Stimulated activated CD4-positive, alpha-beta T cell treated with anti-CD3 and anti-CD28 coated beads, Interleukin-4, amount 100 ng/mL, for 48 hours (primary cell): ENCODE results near the gene PSMD4.
A peak's percentile ranks its signal among the peaks of the same experiment; 100 is the strongest.
"Not testable (repeated sequence)": the region's sequence is repeated elsewhere in the genome, so short reads cannot be mapped to it uniquely, and the experiment has no call there.

Experiments used
- DNase-seq, 2 donors: peaks; one replicate each; pipeline ENCODE4 v3.0.0-alpha.2; 2020; ENCODE audit warnings: low read depth in 2 of 2

PSMD4 gene

GRCh38 chr1:151254217-151255213 is at the start of gene PSMD4:
PSMD4 (plus strand) TSS chr1:151254734; CDS start chr1:151254783, 49 bp downstream.
- peak; percentile 83 to 90 for DNase-seq

GRCh38 chr1:151205381-151205965 is 49.1 kb upstream of the PSMD4 start:
- DNase-seq, result not testable (repeated sequence)

- no peak for DNase-seq
These were observed 43.7 kb upstream of the PSMD4 start for GRCh38 chr1:151210830-151211229.

DNA sequence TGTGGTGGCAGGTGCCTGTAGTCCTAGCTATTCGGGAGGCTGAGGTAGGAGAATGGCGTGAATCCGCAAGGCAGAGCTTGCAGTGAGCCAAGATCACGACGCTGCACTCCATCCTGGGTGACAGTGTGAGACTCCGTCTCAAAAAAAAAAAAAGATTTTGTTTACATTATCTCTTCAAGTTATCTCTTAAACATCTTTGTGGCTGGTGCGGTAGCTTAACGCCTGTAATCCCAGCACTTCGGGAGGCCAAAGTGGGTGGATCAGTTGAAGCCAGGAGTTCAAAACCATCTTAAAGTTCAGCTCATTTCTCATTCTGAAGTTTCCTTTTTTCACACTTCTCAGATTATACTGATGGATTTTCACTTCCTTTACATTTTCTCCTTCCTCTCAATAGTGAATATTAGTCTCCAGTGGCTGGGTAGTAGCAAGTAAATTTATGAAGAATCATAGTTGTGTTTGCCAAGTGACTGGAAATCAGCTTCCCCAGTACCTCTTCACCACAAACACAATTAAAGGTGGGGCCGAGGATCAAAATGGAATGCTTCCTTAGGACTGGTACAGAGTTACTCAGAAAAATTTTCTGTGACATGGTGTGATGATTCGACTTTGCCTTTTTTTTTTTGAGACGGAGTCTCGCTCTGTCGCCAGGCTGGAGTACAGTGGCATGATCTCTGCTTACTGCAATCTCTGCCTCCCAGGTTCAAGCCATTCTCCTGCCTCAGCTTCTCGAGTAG is 42.4 kb upstream of the PSMD4 start:
- no peak for DNase-seq

DNA sequence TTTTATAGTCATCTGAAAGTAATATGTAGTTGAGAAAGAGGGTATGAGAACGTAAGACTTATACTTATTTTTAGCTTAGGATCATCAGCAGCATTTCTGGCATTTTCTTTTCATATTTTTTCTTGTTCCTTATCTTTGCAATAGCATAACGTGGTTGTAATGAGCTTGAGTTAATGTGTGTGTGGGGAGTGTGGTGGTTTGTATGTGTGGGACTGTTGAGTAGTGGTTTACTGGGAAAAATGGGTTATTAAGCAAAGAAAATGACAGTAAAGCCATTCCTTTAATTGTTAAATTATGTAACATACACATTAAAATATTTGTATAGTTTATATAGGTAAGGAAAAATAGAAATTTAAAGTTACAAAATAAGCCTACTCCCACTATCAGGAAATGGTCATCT is 41.0 kb upstream of the PSMD4 start:
- no peak for DNase-seq

GRCh38 chr1:151221616-151222015 is 32.9 kb upstream of the PSMD4 start:
- DNase-seq, result no peak

DNA sequence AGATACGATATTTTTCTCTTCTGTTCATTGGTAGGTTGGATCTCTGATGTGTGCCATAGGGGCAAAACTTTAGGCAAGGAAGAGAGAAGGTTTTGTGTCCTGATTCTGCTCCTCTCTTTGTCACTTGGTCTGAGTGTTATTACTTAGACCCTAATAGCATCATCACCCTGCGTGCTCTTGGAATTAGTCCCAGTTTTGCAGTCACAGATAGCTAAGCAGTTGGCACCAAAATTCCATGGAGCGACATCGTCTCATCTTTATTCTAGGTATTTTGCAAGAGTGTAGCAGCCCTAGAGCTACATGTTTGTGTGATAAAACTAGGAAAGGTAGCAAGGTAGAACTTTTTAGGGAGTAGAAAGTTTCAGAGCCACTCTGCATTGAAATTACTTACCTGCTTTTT is 32.4 kb upstream of the PSMD4 start:
- no peak for DNase-seq

GRCh38 chr1:151235235-151235634 is 19.3 kb upstream of the PSMD4 start:
- no peak for DNase-seq

GRCh38 chr1:151237678-151238466 is 16.7 kb upstream of the PSMD4 start:
- no peak for DNase-seq

- DNase-seq, result no peak
These were observed 16.1 kb upstream of the PSMD4 start for GRCh38 chr1:151238467-151238739.

DNA sequence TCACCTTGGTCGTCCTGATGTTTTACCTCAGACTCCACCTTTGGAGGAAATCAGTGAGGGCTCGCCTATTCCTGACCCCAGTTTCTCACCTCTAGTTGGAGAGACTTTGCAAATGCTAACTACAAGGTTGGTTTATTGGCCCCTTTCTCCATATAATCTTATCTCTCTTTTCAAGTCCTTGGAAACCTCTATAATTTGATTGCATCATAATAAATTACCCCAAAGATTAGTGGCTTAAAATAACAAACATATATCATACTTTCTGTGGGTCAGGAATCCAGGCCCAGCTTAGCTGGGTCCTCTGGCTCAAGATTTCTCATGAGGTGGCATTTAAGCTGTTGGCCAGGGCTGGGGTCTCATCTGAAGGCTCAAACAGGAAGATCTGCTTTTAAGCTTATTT is 12.1 kb upstream of the PSMD4 start:
- DNase-seq, result no peak

DNA sequence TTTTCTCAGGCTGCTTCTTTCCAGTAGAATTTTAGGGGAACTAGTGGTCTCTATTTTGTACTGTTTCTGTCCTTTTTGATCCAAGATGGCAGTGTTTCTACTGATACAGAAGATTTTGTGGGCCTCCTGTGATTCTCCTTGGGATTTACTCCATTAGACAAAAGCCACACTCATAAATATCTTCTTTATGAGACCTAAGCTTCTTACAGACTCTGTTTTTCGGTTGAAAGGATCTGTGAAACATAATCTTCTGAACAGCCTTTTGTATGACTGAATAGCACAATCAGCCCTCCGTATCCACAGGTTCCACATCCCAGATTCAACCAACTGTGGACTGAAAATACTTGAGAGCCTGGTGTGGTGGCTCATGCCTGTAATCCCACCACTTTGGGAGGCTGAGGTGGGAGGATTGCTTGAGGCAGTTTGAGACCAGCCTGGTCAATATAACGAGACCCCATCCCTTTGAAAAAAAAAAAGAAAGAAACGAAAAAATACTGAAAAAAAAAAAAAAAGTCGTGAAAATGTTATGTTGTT is 10.8 kb upstream of the PSMD4 start:
- no peak for DNase-seq

- no peak for DNase-seq
These were observed 7.7 kb upstream of the PSMD4 start for GRCh38 chr1:151246786-151247185.

DNA sequence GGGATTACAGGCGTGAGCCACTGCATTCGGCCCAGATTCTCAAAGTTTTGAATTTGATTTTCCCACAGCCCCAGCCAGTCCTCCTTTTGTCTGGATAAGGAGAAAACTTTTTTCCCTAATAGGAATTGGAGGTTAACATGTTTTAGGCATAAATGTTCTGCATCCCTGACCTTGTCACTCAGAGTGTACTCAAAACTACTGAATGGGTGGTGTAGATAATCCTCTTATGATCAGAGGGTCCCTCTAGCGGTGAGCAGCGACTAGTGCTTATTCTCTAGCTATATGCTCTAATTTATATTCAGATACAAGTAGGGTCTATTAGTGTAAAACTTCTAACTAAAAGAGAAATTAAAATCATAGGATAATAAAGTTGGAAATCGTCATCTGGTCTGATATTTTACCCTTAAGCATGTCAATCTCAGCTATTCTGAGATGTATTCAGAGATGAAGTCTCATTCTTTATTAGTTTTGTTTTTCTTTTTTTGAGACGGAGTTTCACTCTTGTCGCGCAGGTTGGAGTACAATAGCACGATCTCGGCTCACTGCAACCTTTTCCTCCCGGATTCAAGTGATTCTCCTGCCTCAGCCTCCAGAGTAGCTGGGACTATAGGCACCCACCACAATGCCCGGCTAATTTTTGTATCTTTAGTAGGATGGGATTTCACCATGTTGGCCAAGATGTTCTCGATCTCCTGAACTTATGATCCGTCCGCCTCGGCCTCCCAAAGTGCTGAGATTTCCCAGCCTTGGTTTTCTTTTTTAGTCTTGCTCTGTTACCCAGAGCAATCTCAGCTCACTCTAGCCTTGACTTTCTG is 2.7 kb upstream of the PSMD4 start:
- DNase-seq, result peak; percentile 39 to 55

DNA sequence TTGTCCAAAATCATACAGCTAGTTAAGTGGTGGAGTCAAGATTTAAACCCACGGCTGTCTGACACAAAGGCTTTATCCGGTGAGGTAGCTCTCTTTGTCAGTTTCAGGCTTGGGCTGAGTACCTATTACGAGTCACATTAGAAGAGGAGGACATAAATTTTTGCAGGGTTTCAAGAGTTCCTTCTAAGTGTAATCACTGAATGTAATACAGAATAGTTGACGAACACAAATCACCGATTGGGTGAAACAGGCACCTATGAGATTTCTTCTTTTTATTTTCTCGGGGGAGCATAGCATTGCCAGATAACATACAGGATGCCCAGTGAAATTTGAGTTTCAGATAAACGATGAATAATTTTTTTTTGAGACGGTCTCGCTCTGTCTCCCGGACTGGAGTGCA is 847 bp downstream of the PSMD4 start:
- DNase-seq, result no peak

DNA sequence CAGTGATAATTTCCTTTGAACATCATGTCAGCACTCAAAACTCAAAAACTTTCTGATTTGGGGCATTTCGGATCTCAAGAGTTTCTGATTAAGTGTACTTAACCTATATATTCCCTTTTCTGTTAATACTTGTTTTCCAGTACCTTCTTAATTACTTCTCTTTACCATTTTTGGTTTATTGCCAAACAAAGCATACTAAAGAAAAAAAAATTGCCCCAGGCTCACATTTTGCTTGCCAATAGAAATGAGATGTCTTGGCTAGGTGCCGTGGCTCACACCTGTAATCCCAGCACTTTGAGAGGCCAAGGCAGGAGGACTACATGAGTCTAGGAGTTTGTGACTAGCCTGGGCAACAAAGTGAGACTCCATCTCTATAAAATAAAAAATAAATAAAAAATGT is 4.8 kb downstream of the PSMD4 start:
- no peak for DNase-seq

DNA sequence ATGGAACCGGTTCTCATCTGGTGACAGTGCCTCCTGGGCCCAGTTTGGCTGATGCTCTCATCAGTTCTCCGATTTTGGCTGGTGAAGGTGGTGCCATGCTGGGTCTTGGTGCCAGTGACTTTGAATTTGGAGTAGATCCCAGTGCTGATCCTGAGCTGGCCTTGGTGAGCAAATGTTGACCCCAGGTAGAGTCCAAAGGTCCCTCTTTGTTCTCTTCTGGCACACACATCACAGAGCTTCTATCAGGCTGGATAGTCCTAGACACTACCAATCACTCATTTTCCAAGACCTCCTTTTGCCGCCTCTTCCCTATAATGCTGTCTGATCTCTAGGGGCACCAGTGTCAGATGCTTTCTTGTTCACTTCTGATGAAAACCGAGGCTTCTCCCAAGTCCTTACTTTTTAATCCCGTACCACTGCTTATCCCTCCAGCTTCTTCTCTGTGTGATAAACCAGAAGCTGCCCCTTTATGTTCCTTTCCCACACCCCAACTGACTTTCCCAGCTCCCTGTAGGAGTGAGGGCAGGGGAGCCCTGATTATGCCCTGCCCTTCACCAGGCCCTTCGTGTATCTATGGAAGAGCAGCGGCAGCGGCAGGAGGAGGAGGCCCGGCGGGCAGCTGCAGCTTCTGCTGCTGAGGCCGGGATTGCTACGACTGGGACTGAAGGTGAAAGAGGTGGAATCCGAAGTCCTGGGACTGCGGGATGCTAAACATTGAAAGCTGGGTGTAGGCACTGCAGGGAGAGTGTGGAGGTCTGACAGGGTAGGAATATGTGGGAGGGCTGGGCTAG is 11.1 kb downstream of the PSMD4 start:
- no peak for DNase-seq

DNA sequence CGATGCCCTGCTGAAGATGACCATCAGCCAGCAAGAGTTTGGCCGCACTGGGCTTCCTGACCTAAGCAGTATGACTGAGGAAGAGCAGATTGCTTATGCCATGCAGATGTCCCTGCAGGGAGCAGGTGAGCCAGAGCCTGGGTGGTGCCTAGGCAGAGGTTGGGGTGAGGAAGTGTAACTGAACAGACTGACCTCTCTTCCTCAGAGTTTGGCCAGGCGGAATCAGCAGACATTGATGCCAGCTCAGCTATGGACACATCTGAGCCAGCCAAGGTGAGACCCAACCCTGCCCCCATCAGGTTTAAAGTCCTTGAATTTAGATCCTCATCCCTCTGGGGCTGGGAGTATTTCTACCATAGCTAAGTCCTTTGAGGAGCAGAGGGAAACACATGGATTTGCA is 11.8 kb downstream of the PSMD4 start:
- DNase-seq, result no peak

DNA sequence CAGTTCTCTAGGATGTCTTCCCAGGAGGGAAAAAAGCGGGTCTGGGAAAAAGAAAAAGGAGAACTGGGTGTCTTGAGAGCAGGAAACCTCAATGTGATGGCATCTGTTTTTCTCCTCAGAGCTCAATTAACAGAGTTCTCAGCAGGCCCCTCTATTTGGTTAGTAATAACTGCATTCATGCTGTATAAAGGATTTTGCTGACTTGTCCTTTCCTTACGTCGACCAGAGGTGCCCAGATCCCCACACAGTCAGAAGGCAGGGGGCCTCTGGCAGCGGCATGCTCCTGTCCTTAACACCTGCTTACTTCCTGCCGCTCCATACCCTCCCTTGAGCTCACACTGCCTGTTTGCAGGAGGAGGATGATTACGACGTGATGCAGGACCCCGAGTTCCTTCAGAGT is 12.3 kb downstream of the PSMD4 start:
- DNase-seq, result no peak

GRCh38 chr1:151267760-151268159 is 13.2 kb downstream of the PSMD4 start:
- DNase-seq, result no peak
